HG02938 (cell line): ENCODE measurements around the gene LIMS2.

ENCODE experiments used
- ATAC-seq: cut with Tn5 transposase; IDR thresholded peaks from one replicate; pipeline ENCODE4 v1.9.1; 2021; ENCODE audit warnings: mild to moderate bottlenecking, moderate library complexity; ENCODE audit not compliant: unreplicated experiment

LIMS2 gene

GRCh38 chr2:127678531-127678930 is 3.2 kb upstream of the LIMS2 start:
- no peak for ATAC-seq

DNA sequence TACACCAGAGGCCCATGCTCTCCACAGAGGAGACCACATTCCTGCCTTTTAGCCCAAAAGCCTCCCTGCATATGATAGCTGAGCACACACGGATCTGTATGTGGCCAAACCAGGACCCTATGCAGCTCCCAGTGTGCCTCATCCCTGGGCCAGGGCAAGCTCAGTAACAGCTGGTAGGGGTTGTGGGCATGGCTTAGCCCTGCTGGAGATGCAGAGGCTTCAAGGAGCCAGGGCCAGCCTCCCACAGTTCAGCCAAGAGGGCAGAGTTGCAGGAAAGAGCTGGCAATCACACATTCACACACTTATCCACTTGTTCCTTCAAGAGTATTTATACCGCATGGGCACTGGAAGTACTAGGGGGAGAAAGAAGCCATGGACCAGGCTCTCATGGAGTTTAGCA is 1.6 kb upstream of the LIMS2 start:
- no peak for ATAC-seq

DNA sequence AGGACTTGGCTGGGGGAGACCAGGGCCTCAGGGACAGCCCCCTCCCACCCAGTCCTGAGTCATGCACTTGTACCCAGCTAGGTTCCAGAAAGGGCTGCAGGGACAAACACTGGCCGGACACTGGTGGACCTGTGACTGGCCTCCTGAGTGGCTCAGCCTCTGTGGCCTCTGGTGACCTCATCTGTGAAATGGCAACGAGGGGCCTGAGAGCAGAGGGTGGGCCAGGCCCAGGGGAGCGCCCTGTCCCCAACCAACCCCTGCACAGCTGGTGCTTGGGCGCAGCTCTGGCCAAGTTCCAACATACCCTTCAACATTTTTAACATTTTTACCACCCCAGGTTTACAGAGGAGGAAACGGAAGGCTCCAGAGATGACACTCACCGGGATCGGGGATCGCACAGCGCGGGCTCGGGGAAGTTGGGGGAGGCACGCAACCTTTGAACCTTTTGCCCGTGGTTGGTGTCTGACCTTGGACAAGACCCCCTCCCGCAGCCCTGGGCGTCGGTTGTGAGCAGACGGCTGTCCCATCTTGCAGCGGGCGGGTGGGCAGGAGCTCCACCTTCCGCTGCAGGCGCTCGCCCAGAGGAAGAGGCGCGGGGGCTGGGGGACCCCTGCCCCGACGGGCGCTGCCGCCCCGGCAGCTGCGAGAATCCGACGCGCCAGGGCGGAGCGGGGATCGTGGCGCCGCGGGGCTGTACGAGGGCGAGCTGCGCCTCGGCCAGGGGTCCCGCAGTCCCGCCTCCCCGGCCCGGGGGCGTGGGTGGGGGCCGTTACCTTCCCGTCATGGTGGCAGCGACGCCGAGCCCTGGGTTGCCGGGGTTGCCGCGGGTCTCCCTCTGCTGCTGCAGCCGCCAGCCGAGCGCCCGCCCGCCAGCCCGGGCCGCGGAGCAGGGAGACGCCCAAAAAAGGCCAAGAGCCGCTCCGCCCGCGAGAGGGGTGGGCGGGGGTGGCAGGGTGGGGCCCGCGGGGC is 805 bp downstream of the LIMS2 start:
- ATAC-seq: no peak

DNA sequence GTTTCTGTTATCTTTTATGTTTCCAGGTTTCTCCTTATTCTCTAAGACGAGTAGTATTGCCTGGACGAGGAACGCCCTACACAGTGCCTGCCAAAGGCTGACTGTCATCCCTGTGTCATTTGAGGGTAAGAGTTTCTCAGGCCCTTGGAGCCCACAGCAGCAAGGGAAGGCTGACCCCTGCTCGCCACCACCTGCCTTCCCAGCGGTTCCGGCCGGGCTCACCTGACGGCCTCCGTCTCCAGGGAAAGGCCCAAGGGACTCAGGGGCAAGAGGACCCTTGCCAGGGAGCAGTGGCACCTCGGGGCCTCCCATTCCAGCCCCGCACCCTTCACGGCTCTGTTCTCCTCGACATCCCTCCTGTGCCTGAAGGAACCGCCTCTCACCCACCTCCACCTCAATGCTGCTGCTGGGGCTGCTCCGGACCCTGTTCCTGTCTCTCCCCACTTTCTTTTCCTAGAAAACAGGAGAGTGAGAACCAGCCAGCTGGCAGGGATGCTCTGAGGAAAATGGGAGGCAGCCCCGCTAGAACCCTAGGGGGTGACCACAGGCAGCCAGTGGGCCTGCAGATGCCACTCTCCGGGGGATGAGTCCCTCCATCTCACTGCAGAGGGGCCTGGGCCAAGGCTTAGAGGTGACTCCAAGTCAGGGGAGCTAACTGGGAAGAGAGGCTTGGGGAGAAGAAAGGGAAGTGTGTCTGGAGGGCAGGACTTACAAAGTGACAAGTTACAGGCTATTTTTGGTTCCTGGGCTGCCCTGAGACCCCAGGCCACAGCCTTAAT is 1.9 kb downstream of the LIMS2 start:
- no peak for ATAC-seq

GRCh38 chr2:127672341-127673224 is 2.7 kb downstream of the LIMS2 start:
- ATAC-seq: no peak

- no peak for ATAC-seq
Measured at GRCh38 chr2:127671557-127672302, 3.6 kb downstream of the LIMS2 start.

- ATAC-seq: no peak
Measured at GRCh38 chr2:127670957-127671290, 4.4 kb downstream of the LIMS2 start.

DNA sequence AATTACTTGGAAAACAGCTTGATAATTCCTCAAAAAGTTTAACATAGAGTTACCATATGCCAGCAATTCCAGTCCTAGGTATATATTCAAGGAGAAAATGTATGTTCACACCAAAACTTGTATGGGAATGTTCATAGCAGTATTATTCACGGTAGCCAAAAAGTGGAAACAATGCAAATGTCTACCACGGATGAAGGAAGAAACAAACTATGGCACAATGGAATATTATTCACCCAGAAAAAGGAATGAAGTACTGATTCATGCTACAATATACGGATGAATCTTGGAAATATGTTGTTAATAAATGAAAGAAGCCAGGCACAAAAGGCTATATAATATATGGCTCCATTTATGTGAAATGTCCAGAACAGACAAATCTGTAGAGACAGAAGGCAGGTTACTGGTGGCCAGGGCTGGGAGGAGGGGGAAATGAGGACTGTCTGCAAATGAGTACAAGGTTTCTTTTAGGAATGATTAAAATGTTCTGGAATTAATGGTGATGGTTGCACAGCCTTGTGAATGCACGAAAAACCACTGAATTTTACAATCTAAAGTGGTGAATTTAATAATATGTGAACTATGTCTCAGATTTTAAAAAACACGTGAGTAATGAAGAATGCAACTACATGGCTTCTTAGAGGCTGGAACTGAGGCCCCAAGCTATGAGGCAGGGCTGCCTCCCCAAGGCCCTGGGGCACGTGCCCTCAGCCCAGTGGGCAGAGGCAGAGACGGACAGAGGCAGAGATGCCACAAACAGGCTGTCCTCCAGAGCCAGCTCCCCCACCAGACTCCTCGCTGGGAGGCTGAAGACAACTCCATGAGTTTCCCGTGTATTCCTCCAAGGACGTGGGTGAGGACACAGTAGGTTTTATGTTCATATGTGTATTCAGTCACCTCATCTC is 5.0 kb downstream of the LIMS2 start:
- ATAC-seq: no peak

- no peak for ATAC-seq
Measured at GRCh38 chr2:127669056-127669455, 6.3 kb downstream of the LIMS2 start.

DNA sequence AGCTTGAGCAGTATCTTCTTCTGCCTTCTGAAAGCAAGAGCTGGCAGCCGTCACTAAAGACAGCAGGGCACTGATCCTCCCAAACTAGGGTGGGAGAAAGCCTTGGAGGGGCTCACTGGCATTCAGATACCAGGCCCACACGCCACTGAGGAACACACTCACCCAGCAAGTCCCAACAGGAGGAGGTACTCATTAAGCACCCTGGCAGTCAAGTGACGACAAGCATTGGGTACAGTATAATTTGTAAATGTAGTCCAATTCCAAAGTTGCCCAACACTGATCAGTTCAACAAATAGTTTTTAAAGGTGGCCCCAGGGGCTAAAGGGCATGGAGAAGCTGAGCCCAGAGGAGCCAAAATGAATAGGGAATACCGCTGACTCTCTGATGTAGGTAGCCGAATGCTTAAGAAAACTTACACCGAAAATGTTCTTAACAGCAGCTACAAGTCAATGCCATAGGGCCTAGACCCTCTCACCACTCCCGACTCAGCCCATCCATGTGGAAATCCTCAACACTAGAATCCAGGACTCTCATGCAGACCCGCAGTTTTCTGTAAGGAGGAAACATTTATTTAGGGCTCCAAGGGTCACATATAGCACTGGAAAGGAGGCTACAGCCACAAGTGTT is 9.9 kb downstream of the LIMS2 start:
- ATAC-seq: no peak

GRCh38 chr2:127664895-127665225 is 10.5 kb downstream of the LIMS2 start:
- no peak for ATAC-seq

- no peak for ATAC-seq
Measured at GRCh38 chr2:127664065-127664894, 11.1 kb downstream of the LIMS2 start.

DNA sequence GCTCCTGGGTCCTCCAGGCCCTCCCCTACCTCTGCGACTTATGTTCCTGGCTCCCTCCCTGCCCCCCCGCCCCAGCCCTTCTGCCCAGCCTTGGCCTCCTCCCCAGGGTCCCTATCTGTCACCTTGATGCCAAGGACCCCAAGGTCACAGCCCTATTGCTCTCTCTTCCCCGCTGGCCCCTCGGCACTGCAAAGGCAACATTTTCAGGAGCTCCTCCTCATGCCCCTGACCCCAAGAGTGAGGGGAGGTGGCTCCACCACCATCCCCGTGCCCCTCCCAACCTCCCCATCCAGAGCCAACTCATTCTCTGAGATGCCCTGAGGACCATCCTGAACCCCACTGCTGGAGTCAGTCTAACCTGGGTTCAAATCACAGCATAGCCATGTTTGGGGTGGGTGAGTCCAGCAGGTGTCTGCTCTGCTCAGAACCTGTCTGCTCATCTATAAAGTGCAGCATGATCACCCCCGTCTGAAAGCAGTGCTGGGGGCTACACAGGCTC is 11.7 kb downstream of the LIMS2 start:
- no peak for ATAC-seq

DNA sequence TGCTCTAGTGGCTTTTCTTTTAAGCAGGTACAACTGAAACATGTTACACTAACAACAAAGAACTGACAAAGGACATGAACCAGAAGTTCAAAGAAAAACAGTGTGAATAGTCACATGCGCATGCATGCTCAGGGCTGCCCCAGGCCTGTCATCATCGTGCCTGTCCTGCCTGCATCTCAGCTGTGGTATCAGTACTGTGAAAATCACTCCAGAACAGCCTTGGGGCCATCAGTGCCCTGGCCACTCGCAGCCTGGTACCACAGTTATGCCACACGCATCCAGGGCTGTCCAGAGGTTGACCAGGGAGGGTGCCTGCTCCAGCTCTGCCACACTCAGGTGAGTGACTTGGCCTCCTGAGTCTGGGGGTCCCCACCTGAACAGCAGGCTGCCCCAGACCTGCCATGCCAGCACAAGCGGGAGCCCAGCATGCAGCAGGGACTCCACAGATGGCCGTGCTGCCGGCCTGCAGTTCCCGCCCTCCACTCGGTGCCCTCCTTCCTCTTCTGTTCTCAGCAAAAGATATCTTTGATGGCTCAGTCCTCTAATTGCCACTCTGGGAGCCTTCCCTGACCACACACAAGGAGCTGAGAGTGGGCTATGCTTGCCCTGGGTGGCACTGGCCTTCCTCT is 12.3 kb downstream of the LIMS2 start:
- no peak for ATAC-seq

DNA sequence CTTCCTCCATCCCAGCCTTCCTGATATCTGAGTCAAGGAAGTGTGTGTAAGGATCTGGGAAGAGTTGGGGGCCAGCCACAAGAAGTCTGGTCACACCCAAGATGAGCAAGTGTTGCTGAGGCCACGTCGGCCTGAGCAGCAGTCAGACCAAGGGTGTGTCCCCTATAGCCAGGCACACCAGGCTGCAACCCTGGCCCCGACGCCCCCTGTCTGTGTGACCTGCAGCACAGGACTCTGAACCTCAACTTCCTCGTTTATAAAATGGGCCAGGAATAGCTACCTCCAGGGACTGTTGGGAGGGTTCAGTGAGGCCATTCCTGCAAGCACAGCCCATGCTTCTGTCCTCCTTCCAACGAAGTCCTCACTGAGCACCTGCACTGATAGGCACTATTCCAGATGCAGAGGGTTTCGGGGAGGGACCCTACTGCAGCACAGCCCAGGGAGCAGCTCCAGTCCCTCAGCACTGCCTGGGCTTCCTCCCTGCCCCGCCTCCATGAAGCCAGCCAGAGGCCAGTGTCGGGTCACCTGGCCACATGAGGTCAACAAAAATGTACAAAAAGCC is 13.3 kb downstream of the LIMS2 start:
- ATAC-seq: no peak

DNA sequence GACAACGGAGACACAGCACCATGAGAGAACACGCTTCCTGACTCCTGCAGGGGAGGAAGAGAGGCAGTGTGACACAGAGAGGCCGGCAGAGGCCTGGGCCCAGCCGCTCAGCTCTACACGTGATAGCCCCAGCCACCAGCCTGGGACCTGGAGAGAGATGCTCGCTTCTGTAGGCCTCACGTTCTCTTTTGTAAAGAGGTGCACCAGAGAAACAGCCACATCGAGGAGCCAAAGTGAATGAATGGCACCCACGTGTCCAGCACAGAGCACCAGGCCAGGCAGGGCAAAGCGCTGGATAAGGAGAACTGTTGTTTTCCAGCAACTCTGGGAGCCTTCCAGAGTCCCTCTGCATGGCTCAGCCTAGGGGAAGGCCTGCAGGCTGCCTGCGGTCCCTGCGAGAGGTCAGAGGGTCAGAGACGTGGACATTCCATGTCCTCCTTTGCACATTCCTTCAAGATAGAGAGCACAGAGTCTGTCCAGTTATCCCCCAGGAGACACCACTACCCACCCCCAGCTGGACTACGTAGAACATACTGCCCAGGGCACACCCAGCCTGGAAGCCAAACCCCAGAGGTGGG is 14.2 kb downstream of the LIMS2 start:
- ATAC-seq: no peak

- no peak for ATAC-seq
Measured at GRCh38 chr2:127660291-127660578, 15.1 kb downstream of the LIMS2 start.
